CD4-positive, alpha-beta T cell treated with Interleukin-4 for 1 hour (primary cell): Measurements from ENCODE around the gene RAP2A.

Experiments
- DNase-seq, 2 donors: peaks; one replicate each; pipeline ENCODE4 v3.0.0-alpha.2; 2020 to 2022

RAP2A gene

DNA sequence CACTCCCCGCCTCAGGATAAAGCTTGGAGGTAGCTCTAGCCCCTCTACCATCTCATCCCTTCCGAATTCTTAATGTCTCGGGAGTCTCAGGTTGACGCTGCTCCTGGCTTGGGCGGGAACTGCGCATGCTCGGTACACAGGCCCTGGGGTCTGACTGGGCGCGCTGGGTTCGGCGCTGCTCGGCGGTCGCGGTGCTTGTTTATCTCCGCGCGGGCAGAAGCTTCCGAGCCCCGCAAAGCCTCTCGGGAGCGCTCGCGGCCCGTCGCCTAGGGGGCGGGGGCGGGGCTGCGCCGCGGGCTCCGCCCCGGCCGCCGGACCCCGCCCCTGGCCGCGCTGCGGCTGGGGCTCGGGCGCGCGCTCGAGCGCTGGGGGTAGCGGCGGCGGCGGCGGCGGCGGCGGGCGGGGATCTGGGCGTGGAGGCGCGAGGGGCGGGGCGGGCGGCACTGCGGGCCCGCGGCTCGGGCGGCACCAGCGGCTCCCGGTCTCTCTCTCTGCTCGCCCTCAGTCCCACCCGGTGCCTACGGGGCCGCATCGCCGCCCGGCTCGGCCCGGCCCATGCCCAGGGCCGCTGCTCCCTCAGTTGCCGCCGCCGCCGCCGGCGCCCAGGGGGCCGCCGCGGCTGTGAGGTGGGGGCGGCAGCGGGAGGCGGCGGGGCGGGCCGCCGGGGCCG lies at the start of gene RAP2A:
RAP2A (plus strand) TSS at position 443 of the 670 bp plus-strand sequence. CDS start 302 bp downstream, outside the sequence.
- DNase-seq, result peak; percentile 92 to 94

DNA sequence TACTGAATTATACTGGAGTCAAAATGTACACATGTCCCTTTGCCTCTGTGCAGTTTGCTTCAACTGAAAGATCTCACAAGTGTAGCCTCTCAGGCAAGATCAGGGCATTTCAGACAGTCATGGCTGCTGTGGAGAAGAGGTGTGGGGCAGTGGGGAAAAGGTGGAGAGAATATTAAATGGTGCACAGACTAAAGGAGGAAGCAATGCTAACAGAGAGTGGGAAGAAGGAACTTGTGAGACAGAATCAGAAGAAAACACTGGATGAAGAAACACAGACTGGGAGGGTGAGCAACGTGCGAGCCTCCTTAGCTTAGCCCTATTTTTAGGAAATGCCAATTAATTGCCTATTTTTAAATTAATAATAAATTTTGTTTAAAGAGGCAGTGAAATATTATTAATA lies 49.6 kb upstream of the RAP2A start:
- DNase-seq, result no peak

DNA sequence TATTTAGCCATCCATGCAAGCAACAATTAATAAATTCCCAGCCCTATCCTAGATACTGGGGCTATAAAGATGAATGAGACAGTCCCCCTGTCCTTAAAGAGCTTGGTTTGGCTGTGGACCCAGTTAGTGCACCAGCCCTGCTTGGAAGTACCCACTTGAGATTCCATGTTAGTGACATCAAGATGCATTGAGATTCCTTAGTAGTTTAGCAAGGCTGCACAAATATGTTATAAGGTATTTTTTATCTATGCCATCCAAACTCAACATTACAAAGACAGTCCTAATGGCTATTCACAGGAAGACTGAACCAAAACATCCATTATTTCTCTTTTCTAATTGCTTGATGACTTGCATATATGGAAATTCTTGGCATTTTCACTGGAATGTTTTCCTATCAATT lies 48.8 kb upstream of the RAP2A start:
- no peak for DNase-seq

DNA sequence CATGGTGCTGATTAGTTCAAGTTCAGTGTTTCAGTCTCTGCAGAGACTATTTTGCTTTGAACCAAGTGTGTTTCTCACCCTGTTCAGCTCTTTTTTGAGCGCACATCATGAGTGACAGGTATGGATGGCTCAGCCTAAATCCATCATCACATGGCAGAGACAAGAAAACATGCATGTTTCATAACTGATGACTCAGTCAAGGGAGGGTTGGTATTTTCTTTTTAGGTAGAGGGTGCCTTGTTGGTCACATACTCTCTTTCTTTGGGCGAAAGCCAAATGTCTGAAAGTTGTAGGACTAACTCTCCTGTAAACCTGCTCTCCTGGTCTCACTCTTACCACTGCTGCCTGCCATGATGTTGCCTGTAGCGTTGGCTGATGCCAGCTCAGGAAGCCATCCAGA lies 48.1 kb upstream of the RAP2A start:
- no peak for DNase-seq

DNA sequence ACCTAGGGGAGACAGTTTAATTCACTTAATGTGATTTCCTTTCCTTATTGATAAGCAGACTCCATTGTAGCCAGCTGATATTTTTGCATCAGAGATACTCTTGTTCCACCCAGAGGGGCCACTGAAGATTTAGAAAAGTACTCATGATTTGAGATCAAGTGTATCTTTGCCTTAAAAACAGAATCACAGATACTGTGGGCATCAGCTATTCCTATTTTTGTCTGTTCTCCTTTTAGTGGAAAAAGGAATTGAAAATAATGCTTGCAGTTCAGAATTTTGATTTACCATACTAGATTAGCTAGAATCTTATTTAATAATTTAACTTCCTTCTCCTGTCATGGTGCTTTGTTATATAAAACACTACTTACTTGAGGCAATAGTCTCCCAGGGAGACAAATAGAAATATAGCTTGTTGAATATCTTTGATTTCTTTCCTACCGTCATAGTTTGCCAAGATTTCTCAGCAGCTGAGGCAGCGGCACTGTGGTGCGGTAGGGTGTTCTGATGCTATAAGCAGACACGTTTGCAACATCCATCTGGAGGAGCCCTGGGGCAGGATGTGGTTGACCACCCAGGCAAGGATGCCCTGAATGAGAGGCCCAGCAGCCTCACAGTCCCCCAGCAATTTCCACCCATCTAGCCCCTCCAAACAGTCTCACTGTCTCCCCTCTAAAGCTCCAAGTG lies 47.0 kb upstream of the RAP2A start:
- DNase-seq, result peak; percentile 13 to 16

DNA sequence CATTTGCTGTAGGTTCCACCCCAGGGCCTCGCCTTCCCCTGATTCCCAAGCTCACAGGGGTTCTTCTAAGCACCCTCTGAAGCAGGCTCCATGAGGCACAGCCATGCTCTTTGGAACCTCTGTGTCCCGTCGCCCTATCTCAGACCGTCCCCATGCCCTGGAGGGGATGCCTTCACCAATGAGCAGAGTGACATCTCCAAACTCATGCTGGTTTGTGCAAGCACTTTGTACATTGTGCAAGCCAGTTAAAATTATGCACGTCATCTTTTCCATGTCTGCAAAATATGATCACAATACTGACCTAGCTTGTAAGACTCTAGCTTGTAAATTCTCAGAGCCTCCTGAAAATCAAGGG lies 46.5 kb upstream of the RAP2A start:
- peak in 1 of 2 donors; percentile 14 for DNase-seq

DNA sequence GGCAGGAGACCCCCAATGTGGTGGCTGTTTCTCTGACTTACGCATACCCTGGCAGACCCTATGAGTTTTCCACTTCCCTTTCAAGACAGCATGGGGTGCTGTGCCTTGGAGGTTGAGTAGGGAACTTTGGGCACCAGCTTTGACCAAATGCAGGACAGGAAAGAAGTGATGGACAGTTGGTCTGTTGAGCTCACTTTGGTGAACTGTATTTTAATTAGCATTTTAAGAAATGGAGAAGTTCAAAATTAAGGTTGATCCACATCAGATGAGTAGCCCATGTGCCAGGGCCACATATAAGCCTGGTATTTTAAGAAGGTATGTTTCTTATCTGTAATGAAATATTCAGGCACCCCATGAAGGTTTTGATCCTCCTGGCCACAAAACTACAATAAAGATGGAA lies 46.1 kb upstream of the RAP2A start:
- DNase-seq, result no peak

DNA sequence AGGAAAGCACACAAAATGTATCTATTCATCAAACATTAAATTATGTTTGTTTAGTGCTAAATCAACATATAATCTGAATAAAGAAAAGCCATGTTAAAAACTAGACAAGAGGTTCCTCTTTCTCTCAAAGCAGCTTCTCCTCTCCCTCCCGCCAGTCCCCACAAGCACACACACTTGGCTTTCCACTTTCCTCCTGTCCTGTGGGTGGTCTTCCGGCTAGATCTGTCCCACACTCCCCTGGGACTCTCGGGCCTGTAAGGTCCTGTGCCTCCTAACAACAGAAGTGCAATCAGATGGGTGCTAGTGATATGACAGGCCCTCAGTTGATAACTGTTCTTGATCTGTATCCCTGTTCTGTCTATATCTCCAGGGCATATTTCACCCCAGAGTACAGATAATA lies 45.6 kb upstream of the RAP2A start:
- no peak for DNase-seq

DNA sequence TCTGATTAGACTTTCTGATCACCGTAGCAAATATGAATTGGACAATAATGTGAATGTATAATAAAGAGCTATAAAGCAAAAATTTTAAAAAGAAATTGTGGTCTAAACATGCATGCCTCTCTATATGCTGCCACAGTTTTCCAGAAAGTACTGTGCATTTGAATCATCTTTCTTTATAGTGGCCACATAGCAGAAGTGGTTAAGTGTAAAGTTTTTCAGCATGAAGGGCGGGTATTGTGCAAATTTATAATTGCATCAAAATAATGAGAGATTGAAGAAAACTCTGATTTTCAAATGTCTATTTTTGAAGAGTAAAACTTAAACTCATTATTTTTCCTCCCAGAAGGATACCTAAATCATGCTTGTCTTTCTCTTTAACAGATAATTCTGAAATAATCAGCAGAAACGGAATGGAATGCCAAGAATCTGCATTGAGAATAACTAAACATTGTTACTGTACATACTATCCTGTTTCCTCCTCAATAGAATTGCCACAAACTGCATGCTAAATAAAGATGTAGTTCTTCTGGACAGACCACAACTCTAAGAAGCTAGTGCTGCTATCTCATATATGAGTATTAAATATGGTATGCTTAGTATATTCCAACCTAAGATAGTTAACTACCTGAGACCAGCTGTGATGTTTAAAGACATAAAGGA lies 42.9 kb upstream of the RAP2A start:
- no peak for DNase-seq

DNA sequence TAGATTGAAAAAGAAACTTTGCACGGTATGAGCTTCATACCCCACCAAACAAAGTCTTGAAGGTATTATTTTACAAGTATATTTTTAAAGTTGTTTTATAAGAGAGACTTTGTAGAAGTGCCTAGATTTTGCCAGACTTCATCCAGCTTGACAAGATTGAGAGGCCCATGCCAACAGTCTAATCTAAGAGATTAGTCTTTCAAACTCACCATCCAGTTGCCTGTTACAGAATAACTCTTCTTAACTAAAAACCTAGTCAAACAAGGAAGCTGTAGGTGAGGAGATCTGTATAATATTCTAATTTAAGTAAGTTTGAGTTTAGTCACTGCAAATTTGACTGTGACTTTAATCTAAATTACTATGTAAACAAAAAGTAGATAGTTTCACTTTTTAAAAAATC lies 41.9 kb upstream of the RAP2A start:
- no peak for DNase-seq

DNA sequence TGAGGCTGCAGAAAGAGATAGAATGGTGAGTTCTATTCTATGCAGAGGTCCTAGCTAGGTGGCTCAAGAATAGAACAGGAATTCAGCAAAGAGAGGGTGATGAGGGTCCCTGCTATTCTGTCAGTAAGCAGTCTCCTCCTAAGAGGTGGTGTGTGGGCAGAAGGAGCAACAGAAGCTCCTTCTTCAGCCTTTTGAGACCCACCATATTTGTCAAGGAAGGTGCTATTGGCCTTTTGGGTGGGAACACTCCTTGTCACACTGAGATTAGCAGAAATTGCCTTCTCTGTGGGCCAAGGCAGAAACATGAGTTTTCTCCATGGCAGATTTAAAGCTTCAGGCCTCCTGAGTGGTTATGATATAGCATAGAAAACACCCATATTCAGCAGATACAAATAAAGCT lies 39.4 kb upstream of the RAP2A start:
- DNase-seq, result no peak

DNA sequence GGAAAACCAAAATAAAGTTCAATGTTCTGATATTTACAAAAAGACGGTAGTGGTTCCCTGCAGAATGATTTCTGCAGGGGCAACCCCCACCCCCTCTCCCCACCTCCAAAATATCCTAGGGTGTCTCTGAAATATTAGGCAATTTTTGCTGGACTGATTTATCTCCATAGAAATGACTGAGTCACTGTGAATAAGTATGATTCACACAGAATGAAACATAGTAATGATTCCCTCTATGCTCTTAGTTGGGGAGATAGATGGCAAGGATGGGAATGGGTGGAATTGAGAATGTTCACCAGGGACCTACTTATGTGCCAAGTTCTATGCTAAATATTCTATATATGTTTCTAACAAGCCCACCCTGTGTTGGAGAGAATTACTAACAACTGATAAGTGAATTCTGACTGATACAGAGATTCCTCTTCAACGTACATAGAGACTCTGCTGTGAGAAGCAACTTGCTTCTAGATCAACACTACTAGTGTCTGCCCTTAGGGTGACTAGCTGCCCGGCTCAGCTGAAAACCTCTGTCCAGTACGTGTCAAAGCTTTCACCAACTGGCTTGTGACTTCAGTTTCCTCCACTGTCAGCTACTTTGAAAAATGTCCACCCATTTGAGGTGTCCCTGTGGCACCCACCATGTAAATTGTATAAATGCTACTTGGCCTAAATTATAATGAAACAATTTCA lies 38.4 kb upstream of the RAP2A start:
- DNase-seq, result no peak

DNA sequence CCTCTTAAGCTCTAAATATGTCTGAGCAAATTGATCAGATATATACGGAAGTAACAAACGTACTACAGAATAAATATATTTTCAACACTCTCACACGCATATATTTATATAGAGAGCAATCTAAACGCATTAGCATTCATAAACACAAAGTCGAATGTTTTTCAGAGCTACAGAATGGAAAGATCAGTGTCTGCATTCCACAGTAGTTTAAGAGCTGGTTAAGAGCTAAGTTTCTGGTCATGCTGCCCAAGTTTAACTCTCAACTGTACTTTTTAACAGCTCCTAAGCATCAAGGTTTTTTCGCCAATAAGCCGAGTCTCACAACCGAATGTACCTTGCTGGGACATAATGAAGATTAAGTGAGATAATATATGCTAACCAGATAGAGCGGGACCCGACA lies 36.7 kb upstream of the RAP2A start:
- DNase-seq, result no peak

DNA sequence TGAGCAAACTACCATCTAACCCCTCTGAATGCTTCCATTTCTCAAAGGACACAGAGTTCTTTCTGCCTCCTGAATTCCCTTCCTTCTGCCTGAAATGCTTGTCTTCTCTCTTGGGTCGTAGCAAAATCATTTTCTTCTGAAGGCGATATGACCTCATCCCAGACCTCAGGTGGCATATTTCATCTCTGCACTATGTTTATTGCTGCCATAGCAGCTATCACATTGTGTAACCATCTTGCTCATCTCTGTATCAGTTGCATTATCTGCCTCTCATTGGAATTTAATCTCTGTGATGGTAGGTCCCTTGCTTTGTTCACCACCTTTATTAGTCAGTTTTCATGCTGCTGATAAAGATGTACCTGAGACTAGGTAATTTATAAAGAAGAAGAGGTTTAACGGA lies 32.5 kb upstream of the RAP2A start:
- no peak for DNase-seq

DNA sequence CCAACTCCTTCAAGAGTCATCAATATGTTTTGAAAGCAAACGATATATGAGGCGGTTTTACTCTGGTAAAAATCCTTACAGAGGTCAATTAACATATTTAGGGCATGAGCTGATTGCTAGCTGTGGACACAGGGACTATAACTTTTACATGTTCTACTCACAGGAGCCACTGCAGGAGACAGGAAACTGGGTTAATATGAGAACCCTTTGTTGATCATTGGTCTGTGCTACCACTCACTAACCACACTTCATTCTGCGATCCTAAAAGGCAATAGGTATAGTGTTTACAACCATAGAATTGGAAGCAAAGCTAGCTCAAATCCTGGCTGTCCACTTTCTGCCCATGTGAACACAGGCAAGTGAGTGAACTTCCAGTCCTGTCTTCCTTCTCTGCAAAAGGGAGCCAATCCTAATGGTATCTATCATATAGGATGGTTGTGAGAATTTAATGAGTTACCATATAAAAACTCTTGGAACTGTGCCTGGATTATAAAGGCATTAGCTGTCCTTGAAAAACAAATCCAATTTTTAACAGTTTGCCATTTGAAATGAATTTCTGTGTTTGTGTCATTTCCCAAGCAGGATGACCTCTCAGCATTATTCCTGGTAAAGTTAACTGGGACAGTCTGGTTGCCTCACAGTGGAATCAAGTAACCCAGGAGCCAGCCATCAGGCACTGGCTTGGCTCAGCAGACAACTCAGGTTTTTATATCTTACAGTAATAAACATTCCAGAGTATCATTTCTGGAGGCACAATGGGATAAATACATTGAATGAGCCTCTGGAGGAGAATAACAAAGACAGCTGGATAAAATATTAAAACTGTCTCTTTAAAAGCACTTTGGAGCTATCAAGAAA lies 29.8 kb upstream of the RAP2A start:
- no peak for DNase-seq

DNA sequence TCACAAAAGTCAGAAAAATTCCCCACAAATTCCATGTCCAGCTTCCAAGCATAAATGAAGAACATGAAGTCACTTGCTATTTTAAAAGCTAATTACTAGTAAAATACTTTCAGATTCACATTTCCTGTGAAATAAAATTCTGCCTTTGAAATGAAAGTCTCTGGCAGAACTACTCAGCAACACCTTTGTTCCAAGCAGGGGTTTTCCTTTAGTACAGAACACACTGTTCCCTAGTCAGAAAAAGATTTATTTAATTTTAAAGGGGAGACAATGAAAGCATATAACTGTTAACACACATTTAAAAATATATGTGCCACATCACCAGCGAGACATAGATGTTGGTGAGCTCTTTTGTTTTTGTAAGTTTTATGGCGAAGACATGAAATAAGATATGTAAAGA lies 26.4 kb upstream of the RAP2A start:
- DNase-seq, result no peak

DNA sequence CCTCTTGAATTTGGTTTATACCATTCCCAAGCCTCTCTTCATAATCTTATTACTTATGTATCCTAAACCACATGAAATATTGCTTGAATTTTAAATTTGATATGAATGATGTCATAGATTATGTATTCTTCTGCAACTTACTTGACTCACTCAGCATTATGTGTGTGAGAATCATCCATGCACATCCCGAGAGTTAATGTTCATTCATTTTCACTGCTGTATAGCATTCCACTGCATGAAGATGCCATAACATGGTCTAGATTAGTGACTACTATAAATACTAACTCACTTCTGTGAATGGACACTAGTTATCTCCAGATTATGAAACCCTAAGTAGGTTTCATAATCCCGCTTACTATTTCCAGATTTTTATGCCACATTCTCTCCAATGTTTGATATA lies 25.0 kb upstream of the RAP2A start:
- DNase-seq, result no peak

DNA sequence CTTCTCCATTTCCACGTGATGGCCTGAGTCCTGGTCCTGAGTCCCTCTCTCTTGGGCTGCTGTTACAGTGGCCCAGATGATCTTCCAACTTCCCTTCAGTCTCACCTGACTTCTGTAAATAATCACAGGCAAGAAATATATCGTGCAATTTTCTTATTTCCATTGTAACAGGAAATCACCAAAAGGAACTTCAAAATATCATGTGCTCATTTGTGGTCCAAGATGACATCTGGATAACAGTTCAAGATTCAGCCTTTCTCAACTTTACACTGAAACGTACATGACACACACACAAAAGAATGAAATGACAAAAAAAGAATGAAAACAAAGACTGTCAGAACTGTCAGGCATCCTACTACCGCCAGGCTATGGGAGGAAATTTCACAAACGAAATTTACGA lies 22.0 kb upstream of the RAP2A start:
- DNase-seq, result no peak

DNA sequence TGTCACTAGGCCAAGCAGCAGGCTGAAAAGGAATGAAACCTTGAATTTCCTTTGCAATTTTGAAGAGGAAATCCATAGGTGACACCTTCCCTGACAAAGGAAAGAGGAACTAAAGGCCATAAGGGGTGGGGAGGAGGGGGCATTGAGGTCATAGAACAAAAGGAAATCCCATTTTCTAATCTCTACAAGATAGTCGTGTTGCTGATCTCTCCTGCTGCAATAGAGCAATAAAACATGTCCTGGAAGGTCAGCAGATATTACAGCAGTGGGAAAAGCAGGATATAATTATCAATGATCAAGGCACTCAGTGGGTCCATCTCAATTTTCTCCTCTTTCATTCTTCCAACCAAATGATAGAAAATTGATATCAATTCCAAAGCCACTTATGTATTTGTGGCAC lies 20.3 kb upstream of the RAP2A start:
- no peak for DNase-seq

DNA sequence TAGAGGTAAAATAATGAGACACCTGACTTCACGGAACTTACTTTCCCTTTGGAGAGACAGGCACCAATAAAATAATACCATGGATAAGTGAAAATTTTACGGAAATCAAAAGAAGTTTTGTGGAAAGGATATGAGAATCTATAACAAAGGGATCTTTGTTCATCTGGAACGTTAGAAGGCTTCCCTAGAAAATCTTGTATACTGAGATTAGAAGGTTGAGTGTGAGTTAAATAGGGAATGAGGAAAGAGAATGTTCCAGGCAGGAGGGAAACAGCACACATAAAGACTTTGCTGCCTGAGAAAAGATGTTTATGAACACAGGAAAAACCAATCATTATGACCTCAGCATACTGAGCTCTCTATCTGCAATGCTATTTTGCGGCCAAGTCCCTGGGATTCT lies 19.6 kb upstream of the RAP2A start:
- no peak for DNase-seq

DNA sequence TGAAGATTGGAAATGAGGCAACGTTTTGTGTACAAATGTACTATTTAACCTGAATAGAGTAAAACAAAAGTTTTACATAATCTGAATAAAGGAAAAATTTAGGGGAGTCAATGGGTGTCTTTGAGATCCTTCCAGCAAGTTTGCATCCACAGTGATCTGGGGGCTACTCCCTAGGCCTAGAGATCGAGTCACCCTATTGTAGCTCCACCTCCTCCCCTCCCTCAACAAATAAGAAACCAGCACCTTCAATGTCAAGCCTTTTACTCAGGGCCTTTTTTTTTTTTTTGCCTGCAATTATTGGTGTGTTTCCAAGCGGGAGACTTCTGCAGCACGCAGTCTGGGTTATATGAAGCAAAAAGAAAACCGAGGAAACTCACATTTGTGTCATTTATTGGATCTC lies 16.3 kb upstream of the RAP2A start:
- DNase-seq, result no peak

DNA sequence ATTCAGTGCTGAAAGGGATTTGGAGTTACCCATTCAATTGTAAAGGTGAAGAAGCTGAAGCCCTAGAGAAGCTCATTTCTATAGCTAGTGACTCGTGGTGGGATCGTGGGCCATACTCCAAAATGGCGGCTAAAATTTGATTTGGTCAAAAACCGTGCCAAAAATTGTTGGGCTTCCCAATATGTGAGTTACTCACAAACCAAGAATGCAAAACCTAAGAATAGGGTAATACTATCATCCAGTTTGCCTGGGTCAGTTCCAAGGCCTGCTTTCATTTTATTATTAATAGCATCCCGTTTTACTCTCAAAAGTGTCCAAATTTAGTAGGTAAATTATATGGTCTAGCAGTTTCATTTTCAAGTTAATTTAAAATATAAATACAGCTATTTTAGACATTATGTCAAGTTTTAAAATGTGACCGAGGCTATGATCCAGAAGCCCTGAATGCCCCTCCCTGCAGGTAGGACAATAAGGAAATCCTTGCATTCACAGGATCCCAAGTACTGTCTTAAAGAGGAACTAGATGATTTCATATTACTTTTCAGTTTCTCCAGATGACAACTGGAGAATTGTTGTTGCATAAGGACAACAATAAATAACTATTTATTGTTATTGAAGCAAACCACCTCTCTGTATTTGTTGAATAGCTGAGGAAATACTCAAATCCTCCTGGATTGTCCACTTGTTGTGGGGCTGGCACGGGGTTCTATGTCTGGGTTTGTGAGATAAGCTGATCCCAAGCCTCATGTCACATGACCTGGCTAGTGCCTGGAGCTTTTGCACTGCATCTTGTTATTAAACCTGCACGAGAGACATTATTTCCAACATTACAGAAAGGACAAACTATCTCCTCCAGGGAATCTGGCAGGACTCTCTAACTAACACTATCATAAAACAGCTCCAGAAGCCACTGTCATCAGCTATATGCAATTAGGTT lies 11.6 kb upstream of the RAP2A start:
- DNase-seq, result no peak
